Psoas muscle (tissue), 8 donors: Measurements from ENCODE around the gene IRX1. TPM values are rescaled to one million over a fixed set of nuclear protein-coding genes. Genes with fewer than 3 reads are reported as not detected.

ENCODE experiments used
- ATAC-seq, 4 donors: fragments of 200-7000 bp; cut with Tn5 transposase; one replicate each; pipeline ENCODE4 v1.9.1; 2020; ENCODE audit warnings: moderate library complexity in 3 of 4, mild to moderate bottlenecking in 2 of 4
- DNase-seq, 2 donors: peaks; one replicate each; pipeline ENCODE4 v3.0.0-alpha.2; 2020
- H3K27ac ChIP-seq: fragments of 200-600 bp; one replicate; pipeline ENCODE4 v1.8.0; 2022
- H3K27me3 ChIP-seq, 3 donors: fragments of 200-600 bp in 1 of 3; one replicate each; pipeline versions ENCODE4 v1.6.1 to v1.8.0; 2013 to 2022; ENCODE audit warnings: low read length in 2 of 3, mild to moderate bottlenecking in 2 of 3, moderate library complexity in 1 of 3; ENCODE audit not compliant: insufficient read depth in 3 of 3
- H3K36me3 ChIP-seq, 2 donors: fragments of 200-600 bp in 1 of 2; one replicate each; pipeline versions ENCODE4 v1.6.1 to v1.8.0; 2013 to 2022; ENCODE audit warnings: low read depth in 1 of 2, mild to moderate bottlenecking in 1 of 2, moderate library complexity in 1 of 2; ENCODE audit not compliant: insufficient read depth in 1 of 2
- H3K4me1 ChIP-seq: fragments of 200-600 bp; one replicate; pipeline ENCODE4 v1.8.0; 2022
- H3K4me3 ChIP-seq: fragments of 200-600 bp; one replicate; pipeline ENCODE4 v1.8.0; 2022; ENCODE audit warnings: mild to moderate bottlenecking
- H3K9me3 ChIP-seq: fragments of 200-600 bp; one replicate; pipeline ENCODE4 v1.8.0; 2022
- CTCF ChIP-seq: fragments of 200-600 bp; IDR thresholded peaks from one replicate; pipeline ENCODE4 v1.8.0; 2022; ENCODE audit warnings: antibody characterized with exemption
- WGBS, 3 donors: extraction: QIAGEN DNeasy Blood & Tissue Kit; methylation state at CpG; one replicate each; pipeline versions ENCODE4 v1.1.6 to v1.1.7; 2013; 5-methylcytosine and 5-hydroxymethylcytosine counted together
- intact Hi-C, 2 donors: fragments of 100-400 bp; cut with DNase I; formaldehyde crosslinking; loops; one replicate each; pipeline versions ENCODE4 v1.11.0 to v1.14.2; 2022
- polyA plus RNA-seq, 3 donors: library from polyadenylated mRNA; stranded (reverse); fragments of 200-250 nt; gene quantifications; one replicate each; pipeline ENCODE4 v1.2.3, GENCODE V29; 2013
- total RNA-seq, 4 donors: library from RNA; stranded (reverse); fragmentation: NEBNext Ultra II Directional in 2 of 4; extraction: Animal tissue kit (Norgen Biotek cat#: 25700) in 2 of 4; gene quantifications; one replicate each; pipeline versions ENCODE4 v1.2.1 to v1.2.4, GENCODE V29; 2021 to 2023
- donor health status: healthy with polysubstance abuse.
- donor health status: DM: no; HTN: no; CAD: no; lungs with moderate emphysema.
- donor health status: Bipolar disorder and iron deficiency.
- donor health status: healthy.
- donor health status: DM: yes; HTN: yes; CAD: no.
- donor health status: DM: no; HTN: no; CAD: no.
- donor health status: DM: no; HTN: no; CAD: no.
- donor health status: DM: yes; HTN: yes; CAD: no.

IRX1 gene
- total and polyA plus RNA-seq, 7 donors: not detected

- WGBS, 3 donors: 29 to 42% (median 41%) methylated on average over 42 of the region's 42 CpGs
- H3K27ac ChIP-seq: no peak overlapping the region
- ATAC-seq: no peak
- peaks cover 5 to 97% (median 61%) of the 10 kb centered on the region in 3 donors for H3K27me3 ChIP-seq
- no peak overlapping the region for H3K4me3 ChIP-seq
- TF ChIP-seq CTCF: no peak
- H3K4me1 ChIP-seq: no peaks in the 10 kb centered on the region
- H3K9me3 ChIP-seq: no peaks in the 10 kb centered on the region
- DNase-seq: no peak
- intact Hi-C loops: loop anchor here in 1 of 2 donors (1.0 kb wide), 1 partner anchor 18 kb away; no protein-coding TSS in a partner anchor
- no peaks in the 10 kb centered on the region for H3K36me3 ChIP-seq
Measured at GRCh38 chr5:3597167-3598007, 1.8 kb downstream of the IRX1 start.

- 66 to 74% (median 71%) methylated on average over 8 of the region's 8 CpGs for WGBS, 3 donors
- Histone ChIP-seq H3K9me3 (no peaks in the 10 kb centered on the region), H3K27me3 (peaks cover 3 to 97% (median 63%) of the 10 kb centered on the region in 3 donors), H3K4me1 (no peaks in the 10 kb centered on the region), H3K4me3 (no peak overlapping the region), H3K27ac (no peak overlapping the region), H3K36me3 (no peaks in the 10 kb centered on the region)
- intact Hi-C loops: no loop called here
- DNase-seq: no peak
- ATAC-seq: no peak
- TF ChIP-seq CTCF: no peak
Measured at GRCh38 chr5:3598207-3598606, 2.6 kb downstream of the IRX1 start.

GRCh38 chr5:3598769-3599211 lies 3.2 kb downstream of the IRX1 start:
- ATAC-seq (no peak), DNase-seq (no peak)
- no peak overlapping the region for H3K4me3 ChIP-seq
- no peak overlapping the region for H3K27ac ChIP-seq
- TF ChIP-seq CTCF: no peak
- 27 to 40% (median 38%) methylated on average over 11 to 12 of the region's 12 CpGs for WGBS, 3 donors
- intact Hi-C loops: no loop called here
- no peaks in the 10 kb centered on the region for H3K36me3 ChIP-seq
- H3K9me3 ChIP-seq: no peaks in the 10 kb centered on the region
- H3K4me1 ChIP-seq: no peaks in the 10 kb centered on the region
- peaks cover 3 to 96% (median 59%) of the 10 kb centered on the region in 3 donors for H3K27me3 ChIP-seq

- Histone ChIP-seq H3K27ac (no peak overlapping the region), H3K9me3 (no peaks in the 10 kb centered on the region), H3K27me3 (peaks cover 3 to 96% (median 52%) of the 10 kb centered on the region in 3 donors), H3K4me1 (no peaks in the 10 kb centered on the region), H3K4me3 (no peak overlapping the region), H3K36me3 (no peaks in the 10 kb centered on the region)
- ATAC-seq: no peak
- WGBS, 3 donors: 8 to 13% (median 11%) methylated on average over 59 to 86 of the region's 86 CpGs
- intact Hi-C loops: no loop called here
- DNase-seq: no peak
- no peak for TF ChIP-seq CTCF
Measured at GRCh38 chr5:3599226-3600105, 3.8 kb downstream of the IRX1 start.
